DMS53 treated with DMSO at 0.1 percent for 48 hours (cell line): ENCODE results near the gene SLC36A3.
"Not testable (repeated sequence)": the region's sequence is repeated elsewhere in the genome, so short reads cannot be mapped to it uniquely, and the experiment has no call there.

Source experiments
- DNase-seq: peaks from one replicate; lab custom pipeline; 2025; ENCODE audit not compliant: unreplicated experiment; lab: John Stamatoyannopoulos, UW

Gene SLC36A3

DNA sequence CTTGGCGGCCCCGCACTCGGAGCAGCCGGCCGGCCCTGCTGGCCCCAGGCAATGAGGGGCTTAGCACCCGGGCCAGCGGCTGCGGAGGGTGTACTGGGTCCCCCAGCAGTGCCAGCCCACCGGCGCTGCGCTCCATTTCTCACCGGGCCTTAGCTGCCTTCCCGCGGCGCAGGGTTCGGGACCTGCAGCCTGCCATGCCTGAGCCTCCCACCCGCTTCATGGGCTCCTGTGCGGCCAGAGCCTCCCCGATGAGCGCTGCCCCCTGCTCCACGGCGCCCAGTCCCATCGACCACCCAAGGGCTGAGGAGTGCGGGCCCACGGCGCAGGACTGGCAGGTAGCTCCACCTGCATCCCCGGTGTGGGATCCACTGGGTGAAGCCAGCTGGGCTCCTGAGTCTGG lies 5.7 kb upstream of the SLC36A3 start:
- not testable (repeated sequence) for DNase-seq

DNA sequence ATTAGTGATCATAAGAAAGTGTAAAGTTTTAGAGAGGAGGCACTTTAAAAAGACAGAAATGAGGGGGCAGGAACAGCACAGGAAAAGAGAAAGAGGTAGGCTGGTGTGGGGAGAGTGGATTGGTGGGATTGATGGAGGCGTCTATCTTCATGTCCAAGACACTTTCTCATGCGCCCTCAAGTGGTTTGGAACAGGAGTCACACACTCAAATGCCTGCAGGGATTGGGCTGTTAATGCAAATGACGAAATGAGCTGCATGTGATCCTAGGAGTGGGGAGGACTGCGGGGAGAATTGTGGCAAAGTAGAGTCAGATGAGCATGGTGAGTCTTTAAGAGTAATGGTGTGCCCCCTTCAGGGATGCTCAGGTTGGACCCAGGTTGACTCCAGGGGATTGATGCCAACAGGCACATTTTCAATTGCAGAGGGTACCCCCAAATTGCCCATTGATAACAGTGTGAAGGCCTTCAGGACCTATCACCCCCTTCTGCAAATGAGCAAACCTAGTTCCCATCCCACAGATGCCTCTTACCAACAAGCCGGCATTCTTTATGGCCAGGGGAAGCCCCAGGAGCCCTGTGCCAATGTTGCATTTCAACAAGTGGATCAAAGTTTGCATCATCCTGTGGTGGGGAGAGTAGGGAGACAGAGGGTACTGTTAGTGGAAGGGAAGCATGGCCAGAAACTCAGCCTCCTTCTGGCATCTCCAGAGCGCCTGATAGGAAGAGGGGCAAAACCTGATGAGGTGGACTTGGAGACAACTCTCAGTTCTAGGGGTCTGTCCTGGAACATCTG lies 5.3 kb downstream of the SLC36A3 start:
- DNase-seq = peak; percentile 22

DNA sequence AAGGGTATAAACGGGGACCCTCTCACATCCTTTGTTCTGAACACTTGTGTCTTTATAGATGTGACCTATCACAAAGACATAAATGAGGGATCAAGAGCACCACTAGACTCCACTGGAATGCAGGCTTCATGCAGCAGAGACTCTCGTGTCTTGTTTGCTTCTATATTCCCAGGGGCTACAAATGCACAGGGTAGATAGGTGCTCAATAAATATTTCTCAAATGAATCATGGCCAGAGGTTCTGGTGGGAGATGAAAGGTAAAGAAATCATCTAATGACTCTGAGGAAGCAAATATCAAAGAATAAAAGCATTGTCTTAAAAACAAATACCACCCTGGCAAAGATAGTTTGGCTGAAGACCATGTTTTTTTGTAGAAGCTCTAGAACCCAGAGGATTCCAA lies 6.6 kb downstream of the SLC36A3 start:
- DNase-seq = no peak

DNA sequence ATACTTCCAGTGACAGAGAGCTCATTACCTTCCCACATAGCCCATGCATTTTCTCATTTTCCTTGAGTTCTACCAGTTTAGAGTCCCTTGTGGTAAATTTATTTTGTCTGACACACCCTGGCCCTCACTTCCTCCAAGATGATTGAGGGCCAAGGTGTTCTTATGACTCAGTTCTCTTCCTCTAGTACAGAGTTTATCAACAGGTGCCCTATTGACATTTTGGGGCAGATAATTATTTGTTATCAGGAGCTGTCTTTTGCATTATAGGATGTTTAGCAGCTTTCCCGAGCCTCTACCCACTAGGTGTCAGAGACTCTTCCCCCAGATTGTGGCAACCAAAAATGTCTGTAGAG lies 7.1 kb downstream of the SLC36A3 start:
- no peak for DNase-seq

DNA sequence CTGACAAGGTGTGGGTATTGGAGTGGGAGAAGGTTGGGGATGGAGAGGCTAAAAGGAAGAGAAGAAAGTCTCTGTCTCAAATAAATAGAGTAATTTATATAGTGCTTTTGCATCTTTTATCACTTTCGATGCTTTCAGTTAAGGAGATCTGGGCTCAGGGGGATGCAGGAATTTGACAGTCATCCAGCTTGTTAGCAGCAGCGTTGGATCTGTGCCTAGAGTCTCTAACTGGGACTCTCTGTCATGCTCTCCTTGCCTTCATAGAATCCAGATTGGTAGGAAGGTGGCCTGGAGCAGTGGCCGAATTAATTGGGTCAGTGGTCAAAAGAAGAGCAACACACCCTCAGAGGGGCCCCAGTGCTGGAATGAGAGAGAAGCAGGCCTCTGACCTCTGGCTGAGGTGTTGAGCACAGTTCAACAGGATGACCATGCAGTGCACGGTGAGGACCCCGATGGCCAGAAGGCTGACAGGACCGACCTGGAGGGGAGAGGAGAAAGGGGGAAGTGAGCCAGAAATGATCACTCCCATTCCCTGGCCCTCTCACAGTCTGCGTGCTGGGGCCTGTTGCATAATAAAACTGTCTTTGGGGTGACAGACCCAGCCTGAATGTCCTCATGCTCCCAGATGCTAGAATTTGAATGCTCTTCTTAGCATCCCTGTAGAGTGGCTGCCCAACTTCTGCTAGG lies 7.6 kb downstream of the SLC36A3 start:
- no peak for DNase-seq

DNA sequence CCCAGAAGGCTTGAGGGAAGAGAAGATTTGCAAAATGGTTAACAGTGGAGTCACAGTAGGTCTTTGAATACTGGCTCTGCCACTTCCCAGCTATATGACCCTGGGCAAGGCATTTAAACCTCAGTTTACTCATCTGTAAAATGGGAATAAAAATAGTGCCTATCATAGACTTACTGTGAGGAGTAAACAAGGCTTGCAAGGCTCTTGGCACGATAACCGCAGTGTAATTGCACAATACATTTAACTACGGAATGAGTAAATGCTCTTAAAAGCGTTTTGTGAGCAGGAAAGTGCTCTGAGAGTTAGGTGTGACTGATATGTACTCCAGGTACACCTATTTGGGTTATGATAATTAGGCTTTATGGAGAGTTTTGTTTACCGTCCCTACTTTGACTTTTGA lies 8.4 kb downstream of the SLC36A3 start:
- DNase-seq = no peak

DNA sequence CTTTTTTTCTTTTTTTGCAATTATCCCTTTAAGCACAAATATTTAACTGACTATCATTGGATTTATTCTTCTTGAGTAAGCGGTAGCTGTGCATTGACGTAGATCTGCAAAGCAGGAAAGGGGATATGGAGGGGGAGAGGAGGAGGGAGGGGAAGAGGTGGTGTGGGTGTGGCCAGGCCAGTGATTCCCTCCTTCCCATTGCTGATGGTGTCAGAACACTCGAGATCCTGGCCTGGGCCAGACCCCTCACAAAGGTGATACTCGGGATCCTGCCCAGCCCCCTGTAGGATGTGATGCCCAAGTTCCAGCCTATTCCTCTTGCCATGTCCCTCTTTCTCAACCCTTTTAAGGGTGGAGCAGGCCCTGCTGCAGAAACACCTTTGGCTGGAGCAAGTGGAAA lies 9.9 kb downstream of the SLC36A3 start:
- DNase-seq = no peak

DNA sequence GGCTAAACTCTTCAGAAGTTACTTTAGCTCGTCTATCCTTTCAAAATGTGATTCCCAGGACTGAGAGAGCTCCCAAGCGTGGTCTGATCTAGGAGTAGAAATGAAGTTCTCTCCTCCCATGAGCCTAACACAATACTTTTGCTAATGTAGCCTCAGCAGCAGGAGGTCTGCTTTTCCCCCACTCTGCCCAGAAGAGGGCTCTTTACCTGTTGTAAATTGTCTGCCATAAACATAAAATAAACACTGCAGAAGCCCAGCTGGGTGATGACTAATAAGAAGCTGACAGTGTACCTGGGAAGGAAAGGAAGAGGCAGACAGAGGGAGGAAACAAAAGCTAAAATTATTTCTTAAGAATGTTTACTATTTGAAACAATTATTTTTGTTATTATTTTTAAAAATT lies 15.4 kb downstream of the SLC36A3 start:
- peak; percentile 88 for DNase-seq

DNA sequence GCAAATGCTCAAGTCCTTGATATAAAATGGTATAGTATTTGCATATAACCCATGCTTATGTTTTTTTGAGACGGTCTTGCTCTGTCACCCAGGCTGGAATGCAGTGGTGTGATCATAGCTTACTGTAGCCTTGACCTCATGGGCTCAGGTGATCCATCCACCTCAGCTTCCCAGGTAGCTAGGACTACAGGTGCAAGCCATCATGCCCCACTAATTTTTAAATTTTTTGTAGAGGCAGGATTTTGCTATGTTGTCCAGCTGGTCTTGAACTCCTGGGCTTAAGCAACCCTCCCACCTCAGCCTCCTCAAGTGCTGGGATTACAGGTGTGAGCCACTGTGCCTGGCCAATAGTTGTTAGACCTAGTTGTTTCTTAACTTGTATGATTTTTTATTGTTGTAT lies 17.3 kb downstream of the SLC36A3 start:
- DNase-seq = no peak

DNA sequence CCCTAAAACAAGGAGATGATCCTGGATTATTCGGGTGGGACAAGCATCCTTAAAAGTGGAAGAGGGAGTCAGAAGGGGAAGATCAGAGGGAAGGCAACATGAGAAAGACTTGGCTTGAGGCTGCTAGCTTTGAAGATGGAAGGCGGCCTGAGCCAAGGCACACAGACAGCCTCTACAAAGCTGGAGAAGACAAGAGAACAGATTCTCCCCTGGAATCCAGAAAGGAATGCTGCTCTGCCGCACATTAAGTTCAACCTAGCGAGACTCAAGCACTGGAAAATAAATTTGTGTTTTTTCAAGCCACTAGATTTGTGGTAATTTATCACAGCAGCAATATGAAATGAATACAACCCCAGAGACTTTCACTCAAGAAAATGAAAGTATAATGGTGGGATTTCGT lies 17.9 kb downstream of the SLC36A3 start:
- no peak for DNase-seq

DNA sequence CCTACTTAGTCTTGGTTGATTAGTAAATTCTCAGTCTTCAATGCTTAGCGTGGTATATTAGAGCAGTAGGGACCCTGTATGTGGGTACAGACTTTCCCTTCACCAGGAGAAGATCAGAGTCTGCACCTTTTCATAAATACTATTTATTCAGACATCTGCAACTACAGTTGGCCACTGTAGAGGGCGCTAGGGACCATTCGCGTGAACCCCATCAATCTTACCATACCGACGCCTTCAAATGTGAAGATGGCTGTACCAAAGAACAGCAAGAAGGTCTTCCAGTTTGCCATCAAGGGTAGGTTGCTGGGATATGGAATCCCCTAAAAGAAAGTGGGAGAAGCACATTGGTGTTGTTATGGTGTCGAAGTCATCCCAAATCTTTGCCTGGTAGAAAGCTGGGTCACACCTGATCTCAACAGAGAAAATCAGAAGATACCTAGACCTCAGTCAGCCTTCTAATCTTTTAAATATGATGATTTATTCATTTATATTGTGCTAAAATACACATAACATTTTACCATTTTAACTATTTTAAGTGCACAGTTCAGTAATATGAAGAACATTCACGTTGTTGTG lies 19.1 kb downstream of the SLC36A3 start:
- DNase-seq = no peak

DNA sequence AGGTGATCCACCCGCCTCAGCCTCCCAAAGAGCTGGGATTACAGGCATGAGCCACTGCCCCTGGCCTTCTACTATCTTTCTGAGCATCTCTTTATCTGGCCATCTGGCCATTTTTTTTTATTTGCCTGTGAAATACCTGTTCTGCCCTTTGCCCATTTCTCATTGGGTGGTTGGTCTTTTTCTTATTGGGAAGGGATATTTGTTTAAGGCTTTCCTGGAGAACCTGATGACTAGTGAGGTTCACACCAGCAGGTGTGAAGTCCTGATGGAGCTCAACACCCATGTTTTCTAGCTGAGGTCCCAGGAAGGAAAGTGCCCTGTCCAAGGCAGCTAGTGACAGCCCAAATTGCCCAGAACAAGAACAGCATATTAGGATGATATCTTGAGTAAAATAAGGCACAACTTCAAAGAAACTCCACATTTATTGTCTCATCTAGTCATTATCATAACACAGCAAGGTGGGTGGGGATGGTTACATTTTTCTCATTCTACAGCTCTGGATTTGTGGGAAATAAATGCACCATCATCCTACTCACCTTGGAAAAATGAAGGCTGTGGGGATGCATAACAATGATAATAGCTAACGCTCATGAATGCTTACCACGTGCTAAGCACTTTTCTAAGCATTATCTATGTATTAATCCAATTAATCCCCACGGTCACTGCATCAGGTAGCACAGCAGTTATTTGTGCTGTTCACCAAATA lies 20.3 kb downstream of the SLC36A3 start:
- DNase-seq = peak; percentile 39

DNA sequence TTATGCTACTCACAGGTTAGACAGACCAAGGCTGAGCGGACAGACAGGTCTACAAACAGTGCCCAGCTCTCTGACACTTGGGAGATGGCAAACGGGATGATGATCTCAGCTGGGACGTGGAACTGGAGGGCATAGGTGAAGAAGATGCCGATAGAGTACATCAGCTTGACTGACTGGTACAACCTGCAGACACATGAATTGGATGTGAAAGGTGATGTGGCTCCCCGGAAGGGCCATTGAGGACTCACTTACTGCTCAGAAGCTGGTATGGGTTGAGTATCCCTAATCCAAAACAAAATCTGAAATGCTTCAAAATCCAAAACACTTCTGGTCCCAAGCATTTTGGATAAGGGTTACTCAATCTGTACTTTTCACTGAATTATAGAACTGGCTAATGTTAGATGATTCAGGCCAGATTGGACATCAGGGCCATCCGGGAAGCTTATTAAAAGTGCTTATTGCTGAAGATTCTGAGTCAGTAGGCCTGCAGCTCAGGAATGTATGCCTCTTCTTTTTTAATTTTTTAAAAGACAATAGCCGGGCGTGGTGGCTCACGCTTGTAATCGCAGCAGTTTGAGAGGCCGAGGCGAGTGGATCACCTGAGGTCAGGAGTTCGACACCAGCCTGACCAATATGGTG lies 22.4 kb downstream of the SLC36A3 start:
- no peak for DNase-seq

DNA sequence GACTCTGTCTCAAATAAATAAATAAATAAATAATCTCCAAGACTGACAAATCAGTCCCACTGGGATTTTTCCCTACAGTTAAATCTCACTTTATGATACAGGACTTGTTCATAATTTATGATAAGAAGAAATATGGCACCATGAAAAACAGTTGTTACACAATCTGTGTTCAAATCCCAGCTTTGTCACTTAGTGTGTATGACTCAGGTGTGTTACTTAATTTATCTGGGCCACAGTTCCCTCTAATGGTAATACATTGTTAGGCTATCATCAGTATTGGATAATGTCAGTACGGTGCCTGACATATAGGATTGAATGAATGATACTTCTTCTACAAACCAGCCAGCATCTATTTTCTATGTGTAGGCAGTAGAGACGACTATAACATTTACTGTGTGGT lies 23.1 kb downstream of the SLC36A3 start:
- no peak for DNase-seq

DNA sequence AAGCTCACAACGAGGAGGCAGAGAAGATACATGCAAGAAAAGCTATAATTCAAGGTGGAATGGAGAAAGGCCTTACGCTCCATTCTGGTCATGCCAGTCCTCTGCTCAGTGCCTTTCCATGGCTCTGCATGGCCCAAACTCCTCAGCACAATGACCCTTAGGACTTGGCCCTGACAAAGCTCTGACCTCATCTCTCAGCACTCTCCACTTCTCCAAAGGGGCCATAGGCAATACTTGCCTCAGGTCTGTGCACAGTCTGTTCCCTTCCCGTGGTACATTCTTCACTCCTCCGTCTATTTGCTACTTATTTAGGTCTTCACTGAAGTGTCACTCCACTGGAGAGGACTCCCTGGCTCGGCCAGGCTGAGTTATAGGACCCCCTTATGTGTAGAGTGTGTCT lies 24.7 kb downstream of the SLC36A3 start:
- no peak for DNase-seq

DNA sequence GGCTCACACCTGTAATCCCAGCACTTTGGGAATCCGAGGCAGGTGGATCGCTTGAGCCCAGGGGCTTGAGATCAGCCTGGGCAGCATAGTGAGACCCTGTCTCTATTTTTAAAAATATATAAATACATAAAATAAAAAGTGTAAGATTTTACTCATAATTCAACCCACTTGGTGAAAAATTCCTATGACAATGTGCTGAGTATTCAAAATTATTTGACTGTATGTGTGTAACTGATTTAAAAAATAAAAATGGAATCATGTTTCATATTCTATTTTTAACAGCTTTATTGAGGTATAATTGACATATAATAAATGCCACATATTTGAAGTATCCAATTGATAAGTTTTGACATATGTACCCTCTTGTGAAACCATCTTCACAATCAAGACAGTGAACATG lies 27.8 kb downstream of the SLC36A3 start:
- DNase-seq = no peak

DNA sequence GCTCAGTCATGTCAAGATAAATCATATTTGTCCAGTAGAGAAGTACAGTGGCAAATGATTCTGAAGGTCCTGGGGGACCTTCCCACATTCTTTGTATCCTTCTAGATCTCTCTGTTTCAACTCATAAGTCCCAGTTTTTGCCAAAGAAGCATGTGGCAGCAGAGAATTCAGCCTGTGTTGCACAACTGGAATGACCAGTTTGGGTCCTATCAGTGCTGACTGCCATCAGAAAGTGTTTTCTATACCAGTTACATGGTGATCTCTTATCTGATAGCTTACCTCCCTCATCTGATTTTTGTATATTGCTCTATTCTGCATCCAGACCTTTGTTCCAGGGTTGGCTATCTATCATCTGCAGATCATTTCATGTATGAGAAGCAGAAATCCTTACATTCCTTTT lies 28.9 kb downstream of the SLC36A3 start:
- peak; percentile 63 for DNase-seq

DNA sequence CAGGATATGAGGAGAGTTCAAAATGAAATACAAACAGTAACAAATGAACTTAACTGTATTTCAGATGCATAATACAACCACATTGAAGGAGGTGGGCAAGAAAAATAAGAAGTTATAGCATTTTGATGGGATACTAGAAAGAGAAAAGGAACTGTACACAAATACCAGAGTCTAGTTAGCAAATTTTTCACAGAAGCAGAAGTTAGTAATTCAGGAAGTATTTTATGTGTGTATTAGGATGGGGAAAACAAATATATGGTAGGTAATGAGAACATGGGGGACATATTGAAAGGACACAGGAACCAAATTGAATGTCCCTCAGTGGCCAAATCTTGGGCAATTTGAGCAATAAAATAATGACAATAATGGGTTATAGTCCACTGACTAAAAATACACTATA lies 32.2 kb downstream of the SLC36A3 start:
- no peak for DNase-seq

DNA sequence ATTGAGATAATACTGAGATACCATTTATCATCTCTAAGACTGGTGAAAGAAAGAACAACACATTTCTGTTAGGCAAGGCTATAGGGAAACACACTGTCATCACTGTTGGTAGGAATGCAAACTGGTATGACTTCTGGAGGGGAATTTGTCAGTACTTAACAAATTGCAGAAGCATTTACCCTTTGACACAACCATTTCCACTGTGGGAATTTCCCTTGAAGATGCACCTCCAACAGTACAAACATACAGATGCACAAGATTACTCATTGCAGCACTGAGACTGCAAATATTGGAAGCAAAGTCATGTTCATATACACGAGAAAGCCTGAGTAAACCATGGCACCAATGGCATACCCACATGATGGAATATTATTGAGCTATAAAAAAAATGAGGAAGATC lies 33.0 kb downstream of the SLC36A3 start:
- no peak for DNase-seq

DNA sequence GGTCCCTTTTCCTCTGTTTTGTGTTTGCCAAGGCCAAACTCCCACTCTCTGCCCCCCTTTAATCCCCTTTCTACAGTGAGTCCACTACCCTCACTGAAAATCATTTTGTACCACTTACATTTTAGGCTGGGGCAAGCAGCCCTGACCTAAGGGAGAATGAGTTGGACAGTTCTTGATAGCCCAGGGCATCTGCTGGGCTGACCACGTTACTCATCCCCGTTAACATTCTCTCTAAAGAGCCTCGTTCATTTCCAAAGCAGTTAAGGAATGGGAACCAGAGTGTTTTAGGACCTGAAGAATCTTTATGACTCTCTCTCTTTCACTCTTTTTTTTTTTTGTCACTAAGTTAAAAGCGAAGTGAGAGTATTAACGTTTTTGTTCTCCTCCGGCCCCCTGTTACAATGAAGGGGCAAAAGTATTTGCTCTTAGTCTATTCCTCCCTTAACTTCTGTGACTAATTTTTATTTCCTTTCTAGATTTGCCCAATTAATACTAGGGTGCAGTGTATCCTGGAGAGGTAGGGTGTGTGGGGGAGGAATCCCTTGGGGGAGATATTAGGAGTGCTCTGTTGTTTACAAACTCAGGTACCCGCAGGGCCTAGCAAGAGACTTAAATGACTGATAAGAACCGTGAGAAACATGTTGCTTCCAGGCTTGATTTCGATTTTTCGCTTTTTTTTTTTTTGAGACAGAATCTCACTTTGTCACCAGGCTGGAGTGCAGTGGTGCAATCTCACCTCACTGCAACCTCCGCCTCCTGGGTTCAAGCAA lies 35.9 kb downstream of the SLC36A3 start:
- no peak for DNase-seq

DNA sequence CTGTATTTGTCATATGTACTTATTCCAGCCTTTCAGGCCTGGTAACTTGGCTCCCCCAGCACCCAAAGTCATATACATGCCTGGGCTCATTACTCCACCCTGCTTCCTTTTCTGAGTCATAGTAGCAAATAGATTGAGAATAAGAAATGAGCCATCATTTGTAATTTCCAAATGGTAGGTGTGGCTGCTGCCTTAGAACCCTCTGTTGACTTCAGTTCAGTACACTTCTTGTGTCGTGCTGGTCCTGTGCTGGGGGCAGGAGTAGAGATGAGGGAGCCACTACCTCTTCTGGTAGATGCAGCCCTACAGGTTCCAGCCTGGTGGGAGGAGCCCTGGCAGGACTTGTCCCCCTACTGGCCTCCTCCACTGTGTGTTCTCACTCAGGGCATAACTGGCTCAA lies 39.5 kb downstream of the SLC36A3 start:
- no peak for DNase-seq
